ENCODE results near the gene GOLGA5.

DNA sequence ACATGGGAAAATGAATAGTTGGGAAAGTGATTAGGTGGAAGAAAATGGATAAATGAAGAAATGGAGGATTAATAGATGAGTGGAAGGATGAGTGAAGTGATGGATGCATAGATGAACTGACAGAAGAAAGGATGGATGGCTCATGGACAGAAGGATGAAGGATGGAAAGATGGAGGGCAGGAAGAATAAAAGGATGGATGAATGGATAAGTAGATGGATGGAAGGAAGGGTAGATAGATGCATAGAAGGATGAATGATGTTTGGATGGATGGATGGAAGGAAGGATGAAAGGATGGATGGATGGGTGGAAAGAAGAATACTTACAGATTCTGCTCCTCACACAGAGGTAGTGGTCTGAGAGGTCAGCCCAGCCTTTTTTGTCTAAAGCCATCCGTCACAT is 93.1 kb downstream of the GOLGA5 start:
- TF ChIP-seq CTCF (IDR thresholded peaks at IDR 0.05; ENCODE audit: poor library complexity): no peak
- TF ChIP-seq EZH2 (IDR thresholded peaks at IDR 0.05; ENCODE audit: borderline replicate concordance): no peak
- TF ChIP-seq EZH2phosphoT487 (IDR thresholded peaks at IDR 0.05; ENCODE audit: low read depth, severe bottlenecking, unreplicated experiment): no peak
